BJ (cell line): ENCODE data around the gene RAB43. TPM values are rescaled to one million over a fixed set of nuclear protein-coding genes. Genes with fewer than 3 reads are reported as not detected.

Experiments used
- CTCF ChIA-PET: fragments of 350-600 bp; formaldehyde crosslinking; extraction: SDS; loops from one replicate; lab custom pipeline; 2021; ENCODE audit warnings: antibody characterized with exemption, inconsistent platforms; lab: Yijun Ruan, JAX
- POLR2A ChIA-PET: fragments of 300-600 bp; sonication (Branson Sonifier 250); formaldehyde crosslinking; extraction: SDS; loops from one replicate; lab custom pipeline; 2021; ENCODE audit warnings: antibody characterized with exemption; lab: Charles Lee
- DNase-seq: peaks from one replicate; pipeline ENCODE4 v3.0.0-alpha.2; 2011; ENCODE audit warnings: low read depth
- H3K27me3 ChIP-seq: 2 replicates; pipeline ENCODE4 v1.6.0; 2011; ENCODE audit warnings: low read length; ENCODE audit not compliant: control insufficient read depth, insufficient read depth
- H3K36me3 ChIP-seq: 2 replicates; pipeline ENCODE4 v1.5.1; 2011; ENCODE audit warnings: low read length; ENCODE audit not compliant: control insufficient read depth, insufficient read depth
- H3K4me3 ChIP-seq: 2 replicates; pipeline ENCODE4 v1.5.1; 2011; ENCODE audit warnings: low read depth, mild to moderate bottlenecking, control low read depth, low read length
- CTCF ChIP-seq: IDR thresholded peaks from 2 replicates; pipeline ENCODE4 v1.5.1; 2011; ENCODE audit warnings: low read depth, mild to moderate bottlenecking, control low read depth, inconsistent platforms, low read length, moderate library complexity; ENCODE audit not compliant: insufficient read depth
- polyA plus RNA-seq: library from polyadenylated mRNA; depleted of rRNA; stranded (reverse); fragments of >200 nt; gene quantifications from 2 replicates; pipeline ENCODE4 v1.2.3, GENCODE V29; 2011; rRNA removed

RAB43 gene
- polyA plus RNA-seq, 1 experiment, result 16.1 TPM

- no peaks in the 10 kb centered on the region for H3K36me3 ChIP-seq
- POLR2A ChIA-PET, result no interaction called here
Measured at GRCh38 chr3:129038121-129038855, 83.3 kb downstream of the RAB43 start.

More at GRCh38 chr3:129038121-129038855, 83.3 kb downstream of the RAB43 start:
- Histone ChIP-seq H3K4me3 (no peak overlapping the region), H3K27me3 (peaks cover 23% of the 10 kb centered on the region)
- no peak for TF ChIP-seq CTCF
- CTCF ChIA-PET, result interaction anchor here (0.6 to 2.2 kb wide), 3 partner anchors 11 to 205 kb away, joined by 3 to 14 read pairs (median 4); no protein-coding TSS in a partner anchor
- DNase-seq, result no peak

Other genes starting within 250 kb of the RAB43 start
- gene ACAD9, start 242.2 kb downstream of the RAB43 start, polyA plus RNA-seq, result 29.4 and 48.5 TPM in 2 replicates
- gene CFAP92, start 127.7 kb downstream of the RAB43 start, polyA plus RNA-seq, result not detected in 2 replicates
- gene EFCC1, start 120.5 kb downstream of the RAB43 start, polyA plus RNA-seq, result not detected in 2 replicates
- not detected in 2 replicates for gene GP9, start 61.0 kb downstream of the RAB43 start, polyA plus RNA-seq
- 21.0 and 34.2 TPM in 2 replicates for gene ISY1, start 39.3 kb upstream of the RAB43 start, polyA plus RNA-seq
- gene CNBP, start 62.1 kb upstream of the RAB43 start, polyA plus RNA-seq, result 268 and 278 TPM in 2 replicates
- 181 and 220 TPM in 2 replicates for gene COPG1, start 127.8 kb upstream of the RAB43 start, polyA plus RNA-seq
- 23.1 and 27.2 TPM in 2 replicates for gene HMCES, start 157.1 kb upstream of the RAB43 start, polyA plus RNA-seq